ENCODE results near the gene XYLT1. TPM values are rescaled to one million over a fixed set of nuclear protein-coding genes. Genes with fewer than 3 reads are reported as not detected.

Gene XYLT1
- total and polyA plus RNA-seq, 2 of the 13 experiments (the other 11 are each of a cell fraction or from before 2014, with no cell fraction given) = not detected

- Histone ChIP-seq H2AFZ (ENCODE audit: low read length) (no peak overlapping the region), H3K9me3 (ENCODE audit: low read length) (no peaks in the 10 kb centered on the region), H3K79me2 (ENCODE audit: insufficient read depth, low read length) (no peaks in the 10 kb centered on the region), H3K4me3 (replicated peaks in 1 of 3; ENCODE audit: insufficient read depth in 1 of 3, low read depth in 2 of 3, low read length in 3 of 3) (no peak overlapping the region), H3K36me3 (replicated peaks in 1 of 2; ENCODE audit: control insufficient read depth in 1 of 2, insufficient read depth in 2 of 2, low read length in 2 of 2) (no peaks in the 10 kb centered on the region), H3K4me2 (ENCODE audit: low read depth, low read length) (no peak overlapping the region), H3K4me1 (ENCODE audit: insufficient read depth, low read length) (no peaks in the 10 kb centered on the region), H3K27ac (ENCODE audit: extremely low read length, insufficient read depth, low read length) (no peak overlapping the region), H3K27me3 (ENCODE audit: control insufficient read depth in 1 of 2, insufficient read depth in 2 of 2, low read length in 2 of 2) (peaks cover 4 to 63% of the 10 kb centered on the region in 2 experiments; a peak in 4 of 5 replicates), H3K9ac (ENCODE audit: insufficient read depth, low read depth, low read length) (no peak overlapping the region), H4K20me1 (ENCODE audit: insufficient read depth, low read length) (no peaks in the 10 kb centered on the region)
- DNase-seq (ENCODE audit: low spot score) (no peak), ATAC-seq (peak; percentile 38; the same call in 1 of the 3 replicates), FAIRE-seq (no peak)
- intact Hi-C loops (cut with micrococcal nuclease; ENCODE audit: unreplicated experiment) = no loop called here
- no TSS peak for BruUV-seq (replicated peaks)
- WGBS (ENCODE audit: low lambda C conversion rate) = 24% methylated on average over 4 of the region's 6 CpGs
- in situ Hi-C loops (cut with HindIII; ENCODE audit: extremely low pct_ligation_motif_present, low pct_unique_long_range_greater_than_20kb) = no loop called here
- CTCF ChIA-PET (ENCODE audit: low intra/inter-chr PET ratio, low total read pairs) = no interaction called here
- POLR2A ChIA-PET = no interaction called here
- TF ChIP-seq KLF15 (CRISPR knock-in tag; IDR thresholded peaks at IDR 0.05; ENCODE audit: borderline replicate concordance) (no peak), TEF (CRISPR knock-in tag; IDR thresholded peaks at IDR 0.05) (no peak), ZNF333 (CRISPR knock-in tag; IDR thresholded peaks at IDR 0.05; ENCODE audit: borderline replicate concordance) (no peak), CERS6 (CRISPR knock-in tag; IDR thresholded peaks at IDR 0.05) (no peak), ZNF878 (CRISPR knock-in tag; IDR thresholded peaks at IDR 0.05) (no peak), RAD21 (CRISPR knock-in tag; IDR thresholded peaks at IDR 0.05) (no peak), CC2D1A (CRISPR knock-in tag; IDR thresholded peaks at IDR 0.05) (no peak), AHDC1 (CRISPR knock-in tag; IDR thresholded peaks at IDR 0.05; ENCODE audit: borderline replicate concordance) (no peak), ZNF205 (CRISPR knock-in tag; IDR thresholded peaks at IDR 0.05) (no peak), ZFAT (CRISPR knock-in tag; conservative IDR thresholded peaks at IDR 0.05) (no peak), DNMT3B (CRISPR knock-in tag; conservative IDR thresholded peaks at IDR 0.05) (no peak), ZNF446 (CRISPR knock-in tag; IDR thresholded peaks at IDR 0.05) (no peak), PHF5A (CRISPR knock-in tag; IDR thresholded peaks at IDR 0.05; ENCODE audit: low read depth, unreplicated experiment) (no peak), ZSCAN12 (CRISPR knock-in tag; IDR thresholded peaks at IDR 0.05) (no peak), NR0B2 (CRISPR knock-in tag; IDR thresholded peaks at IDR 0.05) (no peak), CEBPB (IDR thresholded peaks at IDR 0.05; ENCODE audit: borderline replicate concordance, low read depth, low read length) (no peak), HHEX (CRISPR knock-in tag; IDR thresholded peaks at IDR 0.05) (no peak), ARNT2 (CRISPR knock-in tag; IDR thresholded peaks at IDR 0.05; ENCODE audit: low read depth) (no peak)
These were observed 88.2 kb downstream of the XYLT1 start for GRCh38 chr16:17382514-17382913.

Data from HepG2 (cell line).